ENCODE results near the gene RTKN2.

- TF ChIP-seq RAD21 (IDR thresholded peaks at IDR 0.05) (no peak), MAX (IDR thresholded peaks at IDR 0.05) (no peak)
- TF ChIP-seq, protein P1, sequence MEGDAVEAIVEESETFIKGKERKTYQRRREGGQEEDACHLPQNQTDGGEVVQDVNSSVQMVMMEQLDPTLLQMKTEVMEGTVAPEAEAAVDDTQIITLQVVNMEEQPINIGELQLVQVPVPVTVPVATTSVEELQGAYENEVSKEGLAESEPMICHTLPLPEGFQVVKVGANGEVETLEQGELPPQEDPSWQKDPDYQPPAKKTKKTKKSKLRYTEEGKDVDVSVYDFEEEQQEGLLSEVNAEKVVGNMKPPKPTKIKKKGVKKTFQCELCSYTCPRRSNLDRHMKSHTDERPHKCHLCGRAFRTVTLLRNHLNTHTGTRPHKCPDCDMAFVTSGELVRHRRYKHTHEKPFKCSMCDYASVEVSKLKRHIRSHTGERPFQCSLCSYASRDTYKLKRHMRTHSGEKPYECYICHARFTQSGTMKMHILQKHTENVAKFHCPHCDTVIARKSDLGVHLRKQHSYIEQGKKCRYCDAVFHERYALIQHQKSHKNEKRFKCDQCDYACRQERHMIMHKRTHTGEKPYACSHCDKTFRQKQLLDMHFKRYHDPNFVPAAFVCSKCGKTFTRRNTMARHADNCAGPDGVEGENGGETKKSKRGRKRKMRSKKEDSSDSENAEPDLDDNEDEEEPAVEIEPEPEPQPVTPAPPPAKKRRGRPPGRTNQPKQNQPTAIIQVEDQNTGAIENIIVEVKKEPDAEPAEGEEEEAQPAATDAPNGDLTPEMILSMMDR (IDR thresholded peaks at IDR 0.05; ENCODE audit: low read depth, low read length, missing input control) = no peak
Observed at GRCh38 chr10:62250594-62251198, 17.9 kb downstream of the RTKN2 start.

All from liver (tissue), 3 donors.